Measurements from ENCODE around the gene RMI1. TPM values are rescaled to one million over a fixed set of nuclear protein-coding genes. Genes with fewer than 3 reads are reported as not detected.

RMI1 gene
- total and polyA plus RNA-seq, 2 experiments from 2014 or later = 3.6 to 8.4 TPM

GRCh38 chr9:83999141-83999918 lies 18.7 kb downstream of the RMI1 start:
- Histone ChIP-seq H3K27me3 (no peaks in the 10 kb centered on the region), H3K9me3 (ENCODE audit: low read depth) (no peaks in the 10 kb centered on the region), H3K27ac (no peak overlapping the region), H3K4me3 (no peak overlapping the region), H3K36me3 (peaks cover 5% of the 10 kb centered on the region), H3K4me1 (ENCODE audit: low read depth) (peaks cover 15% of the 10 kb centered on the region)
- TF ChIP-seq CTCF (IDR thresholded peaks at IDR 0.05; ENCODE audit: low read depth, low read length) = no peak
- DNase-seq (ENCODE audit: low read depth in 1 of 2, low spot score in 1 of 2) = no peak

GRCh38 chr9:84000186-84000585 lies 19.6 kb downstream of the RMI1 start:
- peaks cover 5% of the 10 kb centered on the region for H3K36me3 ChIP-seq
- no peaks in the 10 kb centered on the region for H3K9me3 ChIP-seq (ENCODE audit: low read depth)
- no peak for TF ChIP-seq CTCF (IDR thresholded peaks at IDR 0.05; ENCODE audit: low read depth, low read length)
- H3K4me1 ChIP-seq (ENCODE audit: low read depth) = peaks cover 15% of the 10 kb centered on the region
- peak in 1 of 2 donors; percentile 53 for DNase-seq (ENCODE audit: low read depth in 1 of 2, low spot score in 1 of 2)
- H3K4me3 ChIP-seq = no peak overlapping the region
- no peak overlapping the region for H3K27ac ChIP-seq
- H3K27me3 ChIP-seq = no peaks in the 10 kb centered on the region

- H3K4me1 ChIP-seq (ENCODE audit: low read depth) = peaks cover 2% of the 10 kb centered on the region
- no peaks in the 10 kb centered on the region for H3K27me3 ChIP-seq
- no peak overlapping the region for H3K27ac ChIP-seq
- no peak overlapping the region for H3K4me3 ChIP-seq
- H3K36me3 ChIP-seq = peaks cover 5% of the 10 kb centered on the region
- no peak for TF ChIP-seq CTCF (IDR thresholded peaks at IDR 0.05; ENCODE audit: low read depth, low read length)
- DNase-seq (ENCODE audit: low read depth in 1 of 2, low spot score in 1 of 2) = no peak
- H3K9me3 ChIP-seq (ENCODE audit: low read depth) = no peaks in the 10 kb centered on the region
Measured at GRCh38 chr9:84001621-84002020, 21.0 kb downstream of the RMI1 start.

GRCh38 chr9:84002344-84002743 lies 21.7 kb downstream of the RMI1 start:
- peaks cover 5% of the 10 kb centered on the region for H3K36me3 ChIP-seq
- H3K27me3 ChIP-seq = no peaks in the 10 kb centered on the region
- no peak for TF ChIP-seq CTCF (IDR thresholded peaks at IDR 0.05; ENCODE audit: low read depth, low read length)
- DNase-seq (ENCODE audit: low read depth in 1 of 2, low spot score in 1 of 2) = peak in 1 of 2 donors; percentile 25
- no peak overlapping the region for H3K4me3 ChIP-seq
- no peaks in the 10 kb centered on the region for H3K9me3 ChIP-seq (ENCODE audit: low read depth)
- no peaks in the 10 kb centered on the region for H3K4me1 ChIP-seq (ENCODE audit: low read depth)
- H3K27ac ChIP-seq = no peak overlapping the region

GRCh38 chr9:84003246-84003645 lies 22.6 kb downstream of the RMI1 start:
- H3K9me3 ChIP-seq (ENCODE audit: low read depth) = no peaks in the 10 kb centered on the region
- no peaks in the 10 kb centered on the region for H3K4me1 ChIP-seq (ENCODE audit: low read depth)
- H3K4me3 ChIP-seq = no peak overlapping the region
- no peak overlapping the region for H3K27ac ChIP-seq
- no peak for DNase-seq (ENCODE audit: low read depth in 1 of 2, low spot score in 1 of 2)
- H3K36me3 ChIP-seq = peaks cover 5% of the 10 kb centered on the region
- no peak for TF ChIP-seq CTCF (IDR thresholded peaks at IDR 0.05; ENCODE audit: low read depth, low read length)
- no peaks in the 10 kb centered on the region for H3K27me3 ChIP-seq

Data from cardiac muscle cell (in vitro differentiated cells and primary cell).